ENCODE results near the gene HUNK. TPM values are rescaled to one million over a fixed set of nuclear protein-coding genes. Genes with fewer than 3 reads are reported as not detected.

HUNK gene
- total RNA-seq, 1 experiment from 2014 or later = not detected

GRCh38 chr21:31983120-31983519, 110.3 kb downstream of the HUNK start:
- Histone ChIP-seq H3K4me1 (replicated peaks; ENCODE audit: insufficient read depth) (no peaks in the 10 kb centered on the region), H3K36me3 (ENCODE audit: low read depth) (no peaks in the 10 kb centered on the region), H3K9me2 (ENCODE audit: insufficient read depth) (no peaks in the 10 kb centered on the region), H3K79me2 (ENCODE audit: low read depth) (no peaks in the 10 kb centered on the region), H4K20me1 (ENCODE audit: insufficient read depth) (no peaks in the 10 kb centered on the region), H3K4me2 (no peak overlapping the region), H3F3A (ENCODE audit: insufficient read depth, low read depth) (no peaks in the 10 kb centered on the region), H3K9me3 (ENCODE audit: insufficient read depth, low read depth) (no peaks in the 10 kb centered on the region), H3K27me3 (ENCODE audit: insufficient read depth, low read depth) (peaks cover 22% of the 10 kb centered on the region; the same call in 1 of the 2 replicates), H2AFZ (no peak overlapping the region), H3K27ac (no peak overlapping the region), H3K4me3 (no peak overlapping the region)
- no peak for TF ChIP-seq EZH2 (IDR thresholded peaks at IDR 0.05; ENCODE audit: low read depth)
- TF ChIP-seq CTCF (conservative IDR thresholded peaks at IDR 0.05) = no peak
- BruUV-seq (replicated peaks) = no TSS peak
- ChIA-PET POLR2A (ENCODE audit: unreplicated experiment) (no interaction called here), CTCF (no interaction called here)
- intact Hi-C loops (cut with micrococcal nuclease; ENCODE audit: unreplicated experiment) = no loop called here
- no peak for DNase-seq

DNA sequence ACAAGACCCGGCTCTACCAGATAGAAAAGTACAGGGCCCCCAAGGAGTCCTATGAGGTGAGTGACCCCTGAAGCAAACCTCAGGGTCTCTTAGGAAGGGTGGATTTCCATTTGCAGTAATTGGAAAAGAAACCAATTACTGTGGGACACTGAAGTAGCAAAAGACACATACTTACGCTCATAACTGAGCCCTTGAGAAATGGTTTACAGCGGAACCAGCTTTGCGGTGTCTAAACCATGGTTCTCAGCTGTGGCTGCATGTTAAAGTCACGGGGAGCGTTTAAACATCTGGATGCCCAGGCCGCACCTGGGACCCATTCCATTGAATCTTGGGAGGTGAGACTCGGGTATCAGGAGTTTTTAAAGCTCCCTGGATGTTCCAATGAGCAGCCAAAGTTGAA, 110.7 kb downstream of the HUNK start:
- no peaks in the 10 kb centered on the region for H3F3A ChIP-seq (ENCODE audit: insufficient read depth, low read depth)
- H4K20me1 ChIP-seq (ENCODE audit: insufficient read depth) = no peaks in the 10 kb centered on the region
- no peak for TF ChIP-seq EZH2 (IDR thresholded peaks at IDR 0.05; ENCODE audit: low read depth)
- TF ChIP-seq CTCF (conservative IDR thresholded peaks at IDR 0.05) = no peak
- H3K36me3 ChIP-seq (ENCODE audit: low read depth) = no peaks in the 10 kb centered on the region
- H3K4me3 ChIP-seq = no peak overlapping the region
- ChIA-PET POLR2A (ENCODE audit: unreplicated experiment) (no interaction called here), CTCF (no interaction called here)
- no peaks in the 10 kb centered on the region for H3K9me2 ChIP-seq (ENCODE audit: insufficient read depth)
- no TSS peak for BruUV-seq (replicated peaks)
- H3K27ac ChIP-seq = no peak overlapping the region
- no peaks in the 10 kb centered on the region for H3K9me3 ChIP-seq (ENCODE audit: insufficient read depth, low read depth)
- intact Hi-C loops (cut with micrococcal nuclease; ENCODE audit: unreplicated experiment) = no loop called here
- no peaks in the 10 kb centered on the region for H3K79me2 ChIP-seq (ENCODE audit: low read depth)
- no peak overlapping the region for H2AFZ ChIP-seq
- no peaks in the 10 kb centered on the region for H3K4me1 ChIP-seq (replicated peaks; ENCODE audit: insufficient read depth)
- DNase-seq = no peak
- H3K27me3 ChIP-seq (ENCODE audit: insufficient read depth, low read depth) = peaks cover 22% of the 10 kb centered on the region; the same call in 1 of the 2 replicates
- H3K4me2 ChIP-seq = no peak overlapping the region

DNA sequence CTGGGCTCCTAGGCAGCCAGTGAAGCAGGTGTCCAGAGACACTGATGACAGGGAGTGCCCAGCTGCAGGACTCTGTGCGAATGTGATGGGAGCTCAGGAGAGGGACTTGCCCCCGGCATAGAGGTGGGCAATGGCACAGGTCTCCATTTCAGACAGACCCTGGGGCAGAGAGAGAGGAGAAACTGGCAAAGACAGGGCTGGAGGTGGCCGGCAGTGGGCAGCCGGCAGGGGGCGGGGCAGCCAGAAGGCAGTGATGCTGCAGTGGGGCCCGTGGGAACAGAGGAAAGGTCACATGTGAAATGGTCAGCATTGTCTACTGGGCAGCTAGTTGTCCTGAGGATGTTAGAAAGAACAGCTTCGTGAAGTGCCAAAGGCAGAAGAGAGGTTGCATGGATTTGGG, 112.6 kb downstream of the HUNK start:
- H4K20me1 ChIP-seq (ENCODE audit: insufficient read depth) = no peaks in the 10 kb centered on the region
- H3K9me3 ChIP-seq (ENCODE audit: insufficient read depth, low read depth) = no peaks in the 10 kb centered on the region
- no TSS peak for BruUV-seq (replicated peaks)
- ChIA-PET CTCF (no interaction called here), POLR2A (ENCODE audit: unreplicated experiment) (no interaction called here)
- intact Hi-C loops (cut with micrococcal nuclease; ENCODE audit: unreplicated experiment) = no loop called here
- H3K27ac ChIP-seq = no peak overlapping the region
- H3K79me2 ChIP-seq (ENCODE audit: low read depth) = no peaks in the 10 kb centered on the region
- H2AFZ ChIP-seq = no peak overlapping the region
- H3K4me3 ChIP-seq = no peak overlapping the region
- DNase-seq = no peak
- H3K4me1 ChIP-seq (replicated peaks; ENCODE audit: insufficient read depth) = no peaks in the 10 kb centered on the region
- no peaks in the 10 kb centered on the region for H3K9me2 ChIP-seq (ENCODE audit: insufficient read depth)
- H3K27me3 ChIP-seq (ENCODE audit: insufficient read depth, low read depth) = peaks cover 25% of the 10 kb centered on the region; the same call in 1 of the 2 replicates
- H3K36me3 ChIP-seq (ENCODE audit: low read depth) = no peaks in the 10 kb centered on the region
- H3F3A ChIP-seq (ENCODE audit: insufficient read depth, low read depth) = no peaks in the 10 kb centered on the region
- H3K4me2 ChIP-seq = no peak overlapping the region
- TF ChIP-seq EZH2 (IDR thresholded peaks at IDR 0.05; ENCODE audit: low read depth) (no peak), CTCF (conservative IDR thresholded peaks at IDR 0.05) (no peak)

Data from PC-9 (cell line).